NCI-H524 treated with DMSO at 0.1 percent for 48 hours (cell line): ENCODE results near the gene CAMTA1.
"Not testable (repeated sequence)": the region's sequence is repeated elsewhere in the genome, so short reads cannot be mapped to it uniquely, and the experiment has no call there.

Source experiments
- DNase-seq: peaks from one replicate; lab custom pipeline; 2025; lab: John Stamatoyannopoulos, UW

Gene CAMTA1

GRCh38 chr1:7677815-7678214, 892.6 kb downstream of the CAMTA1 start:
- no peak for DNase-seq

DNA sequence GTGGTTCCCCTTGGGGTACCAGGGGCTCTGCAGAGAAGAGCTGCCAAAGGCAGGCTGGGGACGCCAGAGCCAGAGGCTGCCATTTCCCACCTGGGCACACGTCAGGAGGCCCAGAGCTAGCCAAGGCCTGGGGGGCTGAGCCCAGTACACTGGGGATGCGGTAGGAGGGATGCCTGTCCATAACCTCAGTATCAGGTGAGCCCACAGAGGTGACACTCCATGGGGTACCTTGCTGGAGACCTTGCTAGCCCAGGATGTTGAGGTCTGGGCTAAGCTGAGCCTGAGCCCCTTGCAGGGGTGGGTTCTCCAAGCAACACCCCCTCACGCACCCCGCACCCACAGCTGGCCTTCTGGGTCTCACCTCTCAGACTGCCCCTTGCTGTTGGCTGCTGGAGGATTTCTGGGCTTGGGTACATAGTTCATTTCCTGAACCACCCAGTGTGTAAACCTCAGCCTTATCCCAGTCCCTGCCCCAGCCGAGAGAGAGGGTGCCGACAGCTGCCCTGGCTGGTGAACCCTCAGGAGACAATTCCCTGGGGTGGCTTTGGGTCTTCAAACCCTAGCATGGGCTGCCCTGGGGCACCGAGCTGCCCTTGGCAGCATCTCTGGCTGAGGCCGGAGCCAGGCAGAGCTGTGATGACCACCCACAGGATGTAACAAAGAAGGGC, 893.4 kb downstream of the CAMTA1 start:
- no peak for DNase-seq

GRCh38 chr1:7679159-7679872, 894.1 kb downstream of the CAMTA1 start:
- no peak for DNase-seq

DNA sequence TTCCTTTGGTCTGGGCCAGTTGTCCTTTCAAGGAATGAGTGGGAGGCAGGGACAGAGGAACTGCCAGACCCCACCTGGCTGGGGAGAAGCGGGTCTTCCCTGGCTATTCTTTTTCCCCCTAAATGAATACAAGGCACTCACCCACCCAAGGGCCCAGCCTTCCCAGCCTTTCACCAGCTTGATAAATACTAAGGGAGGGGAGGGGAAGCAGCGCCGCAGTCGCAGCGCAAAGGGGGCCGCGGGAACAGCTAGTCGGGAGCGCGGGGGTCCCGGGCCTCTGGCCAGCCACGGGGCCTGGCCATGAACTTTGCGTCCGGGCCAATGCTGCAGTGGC, 894.6 kb downstream of the CAMTA1 start:
- no peak for DNase-seq

GRCh38 chr1:7680207-7680954, 895.1 kb downstream of the CAMTA1 start:
- DNase-seq, result no peak

GRCh38 chr1:7680955-7681268, 895.7 kb downstream of the CAMTA1 start:
- DNase-seq, result no peak

- DNase-seq, result no peak
Measured at GRCh38 chr1:7681401-7681800, 896.1 kb downstream of the CAMTA1 start.

GRCh38 chr1:7683521-7683920, 898.3 kb downstream of the CAMTA1 start:
- peak; percentile 23 for DNase-seq

DNA sequence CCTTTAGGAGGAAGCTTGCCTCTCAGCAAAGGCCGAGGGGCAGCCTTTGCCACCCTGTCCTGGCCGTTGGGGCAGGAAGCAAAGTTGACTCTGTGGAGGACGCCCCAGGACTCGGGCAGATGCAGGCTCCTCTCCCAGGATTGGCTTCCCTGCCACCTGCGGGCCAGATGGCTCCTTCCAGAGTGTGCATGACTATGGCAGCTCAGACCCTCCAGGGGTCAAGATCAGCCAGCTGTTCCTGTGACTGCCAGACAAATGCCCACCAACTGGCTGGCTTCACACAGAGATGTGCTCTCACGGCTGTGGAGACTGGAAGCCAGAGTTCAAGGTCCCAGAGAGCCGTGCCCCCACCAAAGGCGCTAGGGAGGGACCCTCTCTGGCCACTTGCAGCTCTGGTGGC, 898.9 kb downstream of the CAMTA1 start:
- peak; percentile 68 for DNase-seq

DNA sequence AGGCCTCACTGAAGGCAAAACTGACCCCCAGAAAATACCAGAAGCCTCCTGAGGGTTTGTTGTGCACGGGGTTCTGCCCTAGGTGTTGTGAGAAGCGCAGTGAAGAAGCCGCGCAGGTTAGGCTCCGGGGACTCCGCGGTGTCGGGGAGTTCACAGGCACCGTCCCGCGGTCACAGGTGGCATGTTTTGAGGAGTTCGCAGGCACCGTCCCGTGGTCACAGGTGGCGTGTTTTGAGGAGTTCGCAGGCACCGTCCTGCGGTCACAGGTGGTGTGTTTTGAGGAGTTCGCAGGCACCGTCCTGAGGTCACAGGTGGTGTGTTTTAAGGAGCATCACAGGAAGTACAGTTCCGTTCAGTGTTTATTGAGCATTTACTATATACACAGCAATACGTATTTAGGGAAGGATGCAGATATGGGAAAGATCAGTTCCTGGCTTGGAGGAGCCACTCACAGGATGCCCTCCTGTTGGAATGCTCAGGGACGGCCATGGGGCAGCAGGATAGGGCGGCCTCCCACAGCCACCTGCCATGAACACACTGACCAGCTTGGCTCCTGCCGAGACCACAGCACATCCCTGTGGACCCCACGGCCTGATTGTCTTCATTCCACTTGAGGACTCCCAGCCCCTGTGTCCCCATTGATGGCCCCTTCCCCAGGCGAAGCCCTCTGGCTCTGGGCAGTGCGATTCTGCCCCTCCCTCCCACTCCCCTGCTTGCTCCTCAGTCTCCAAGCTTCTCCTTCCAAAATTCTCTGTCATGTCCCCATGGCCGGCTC, 899.8 kb downstream of the CAMTA1 start:
- no peak for DNase-seq

DNA sequence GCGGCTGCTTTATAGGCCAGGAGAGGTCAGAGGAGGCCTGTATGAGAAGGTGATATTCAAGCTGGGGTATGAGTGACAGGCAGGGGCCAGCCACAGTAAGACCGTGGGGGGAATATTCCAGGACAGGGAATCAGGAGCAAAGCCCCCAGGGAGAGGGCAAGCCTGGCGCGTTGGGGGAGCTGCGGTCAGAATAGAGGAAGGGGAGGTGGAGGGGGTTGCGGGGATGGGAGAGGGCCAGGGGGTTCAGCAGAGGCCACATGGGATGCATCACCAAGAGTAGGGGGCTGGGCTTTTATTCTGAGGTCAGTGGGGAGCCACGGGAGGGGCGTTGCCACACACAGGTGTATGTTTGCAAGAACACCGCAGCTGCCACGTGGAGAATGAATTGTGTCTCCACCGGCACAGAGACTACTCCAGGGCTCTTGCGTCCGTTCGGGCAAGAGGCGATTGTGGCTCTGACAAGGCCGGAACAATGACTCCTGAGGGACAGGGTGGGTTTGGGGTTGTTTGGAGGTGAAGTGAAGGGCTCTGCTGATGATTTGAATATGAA, 901.1 kb downstream of the CAMTA1 start:
- no peak for DNase-seq

- no peak for DNase-seq
Measured at GRCh38 chr1:7687411-7687810, 902.2 kb downstream of the CAMTA1 start.

DNA sequence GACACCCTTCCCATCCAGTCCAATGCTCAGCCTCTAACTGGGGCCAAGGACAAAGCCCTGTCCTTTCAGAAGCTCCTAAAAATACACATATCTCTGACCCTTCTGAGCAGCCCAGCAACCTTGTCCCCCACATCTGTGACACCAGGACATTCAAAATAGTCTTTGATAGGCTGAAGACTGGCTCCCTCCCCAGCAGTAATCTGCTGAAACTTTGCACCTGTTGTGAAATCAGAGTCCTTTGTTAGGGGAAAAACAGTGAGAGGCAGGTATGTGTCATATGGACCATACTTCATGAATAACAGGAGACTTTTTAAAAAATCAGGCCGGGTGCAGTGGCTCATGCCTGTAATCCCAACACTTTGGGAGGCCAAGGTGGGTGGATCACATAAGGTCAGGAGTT, 903.4 kb downstream of the CAMTA1 start:
- DNase-seq, result no peak

- not testable (repeated sequence) for DNase-seq
Measured at GRCh38 chr1:7689307-7689706, 904.1 kb downstream of the CAMTA1 start.

DNA sequence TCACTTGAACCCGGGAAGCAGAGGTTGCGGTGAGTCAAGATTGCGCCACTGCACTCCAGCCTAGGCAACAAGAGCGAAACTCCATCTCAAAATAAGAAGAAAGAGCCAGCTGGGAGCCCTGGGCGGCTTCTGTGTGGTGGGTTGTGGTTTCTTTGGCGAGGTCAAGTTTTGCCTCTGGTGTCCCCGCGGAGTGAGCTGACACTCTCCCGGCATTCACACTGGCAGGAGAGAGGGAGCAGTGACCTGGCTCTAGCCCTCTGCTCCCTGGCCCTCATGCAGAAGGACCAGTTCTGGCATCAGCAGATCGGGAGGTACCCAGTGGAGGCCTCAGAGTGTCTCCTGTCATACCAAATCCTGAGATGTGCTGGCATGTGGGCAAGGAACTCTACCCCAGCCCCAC, 904.8 kb downstream of the CAMTA1 start:
- DNase-seq, result no peak

GRCh38 chr1:7690496-7691182, 905.4 kb downstream of the CAMTA1 start:
- peak; percentile 26 for DNase-seq

- no peak for DNase-seq
Measured at GRCh38 chr1:7691576-7691975, 906.3 kb downstream of the CAMTA1 start.

DNA sequence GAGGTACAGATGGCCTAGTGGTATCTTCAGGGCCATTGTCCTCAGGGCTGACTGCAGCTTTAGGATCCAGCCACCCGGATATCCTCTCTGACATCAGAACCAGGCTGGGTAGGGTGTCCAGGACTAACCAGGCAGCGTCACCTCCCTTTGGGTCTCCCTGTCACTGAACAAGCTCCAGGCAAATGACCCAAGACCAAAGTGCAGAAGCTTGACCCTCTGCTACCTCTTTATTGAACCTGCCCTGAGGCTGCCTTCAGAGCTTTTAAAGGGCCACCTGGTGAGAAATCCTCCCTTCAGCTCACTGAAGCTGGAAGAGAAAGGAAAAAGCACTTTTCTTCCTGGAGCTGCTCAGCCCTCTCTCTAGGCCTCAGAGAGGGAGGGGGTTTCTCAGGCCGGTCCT, 906.8 kb downstream of the CAMTA1 start:
- no peak for DNase-seq

DNA sequence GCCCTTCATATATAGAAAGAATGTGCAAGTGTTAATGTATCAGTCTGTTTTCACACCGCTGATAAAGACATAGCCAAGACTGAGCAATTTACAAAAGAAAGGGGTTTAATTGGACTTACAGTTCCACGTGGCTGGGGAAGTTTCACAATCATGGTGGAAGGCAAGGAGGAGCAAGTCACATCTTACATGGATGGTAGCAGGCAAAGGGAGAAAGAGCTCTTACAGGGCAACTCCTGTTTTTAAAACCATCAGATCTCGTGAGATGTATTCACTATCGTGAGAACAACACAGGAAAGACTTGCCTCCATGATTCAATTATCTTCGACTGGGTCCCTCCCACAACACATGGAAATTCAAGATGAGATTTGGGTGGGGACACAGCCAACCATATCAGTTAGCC, 907.8 kb downstream of the CAMTA1 start:
- not testable (repeated sequence) for DNase-seq

DNA sequence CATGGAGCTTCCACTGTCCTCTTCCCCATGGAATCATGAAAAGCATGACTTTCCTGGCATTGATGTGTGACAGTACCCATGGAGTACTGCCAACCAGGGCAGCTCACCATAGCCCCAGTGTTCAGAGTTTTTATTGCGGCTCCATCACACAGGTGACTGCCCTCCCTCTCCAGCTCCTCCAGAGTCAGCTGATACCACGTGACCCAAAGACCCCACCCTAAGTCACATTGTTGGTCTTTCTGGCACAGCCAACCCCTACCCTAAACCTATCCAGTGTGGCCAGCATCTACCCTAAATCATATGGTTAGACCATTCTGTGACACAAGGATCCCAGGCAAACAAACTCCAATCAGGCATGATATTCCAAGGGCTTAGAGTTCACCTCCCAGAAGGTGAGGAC, 908.4 kb downstream of the CAMTA1 start:
- DNase-seq, result no peak

DNA sequence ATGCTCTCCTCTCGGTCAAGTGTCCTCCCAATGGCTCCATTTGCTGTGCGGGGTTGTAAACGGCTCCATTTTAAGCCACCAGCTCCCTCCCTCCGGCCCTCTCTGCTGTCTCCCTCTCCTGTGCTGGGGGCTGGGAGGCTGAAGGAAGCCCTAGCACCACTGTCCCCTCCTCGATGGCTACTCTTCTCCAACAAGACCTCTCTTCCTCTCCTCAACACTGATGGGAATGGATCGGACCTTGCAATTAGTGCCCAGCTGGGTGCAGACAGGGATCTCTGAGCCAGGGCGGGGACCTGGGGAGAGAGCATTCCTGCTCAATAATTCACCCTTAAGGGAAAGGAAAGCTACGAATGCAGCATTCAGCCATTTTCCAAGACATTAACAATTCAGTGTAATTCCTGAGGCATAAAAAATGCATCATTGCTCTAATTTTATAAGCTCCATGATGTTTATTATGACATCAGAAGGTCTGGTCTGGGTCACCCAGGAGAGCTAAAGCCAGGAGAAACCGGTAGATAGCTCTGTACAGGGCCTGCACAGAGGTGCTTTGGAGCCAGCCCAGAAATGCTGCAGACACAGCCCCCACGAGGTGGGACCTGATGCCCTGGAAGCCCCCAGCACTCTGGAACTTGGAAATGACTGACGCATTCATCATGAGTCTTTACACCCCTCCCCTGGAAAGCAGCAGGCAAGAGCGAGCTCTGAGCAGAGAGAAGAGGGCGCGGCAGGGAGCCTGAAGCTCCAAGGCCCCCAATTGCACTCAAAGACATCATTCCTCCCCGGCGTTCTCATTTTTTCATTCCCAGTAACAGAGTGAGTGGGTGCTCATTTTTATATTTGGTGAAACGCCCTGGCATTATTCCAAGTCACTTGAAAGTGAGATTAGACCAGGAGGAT, 909.6 kb downstream of the CAMTA1 start:
- no peak for DNase-seq
